Mucosa of descending colon (tissue), 3 donors: ENCODE measurements around the gene LDLRAD4. TPM values are rescaled to one million over a fixed set of nuclear protein-coding genes. Genes with fewer than 3 reads are reported as not detected.
A peak's percentile ranks its signal among the peaks of the same experiment; 100 is the strongest.

Experiments
- ATAC-seq: fragments of 200-7000 bp; cut with Tn5 transposase; one replicate; pipeline ENCODE4 v1.9.1; 2020; ENCODE audit warnings: mild to moderate bottlenecking, moderate library complexity
- DNase-seq, 3 donors: peaks; one replicate each; pipeline ENCODE4 v3.0.0-alpha.2; 2020
- H3K36me3 ChIP-seq: fragments of 200-600 bp; one replicate; pipeline ENCODE4 v1.8.0; 2021; ENCODE audit warnings: low read depth, mild to moderate bottlenecking
- H3K4me1 ChIP-seq: fragments of 200-600 bp; one replicate; pipeline ENCODE4 v1.8.0; 2021; ENCODE audit warnings: low read depth, mild to moderate bottlenecking
- H3K4me3 ChIP-seq: fragments of 200-600 bp; one replicate; pipeline ENCODE4 v1.8.0; 2021; ENCODE audit warnings: mild to moderate bottlenecking
- H3K9me3 ChIP-seq: fragments of 200-600 bp; one replicate; pipeline ENCODE4 v1.8.0; 2021; ENCODE audit warnings: mild to moderate bottlenecking
- intact Hi-C, 2 donors: fragments of 100-400 bp; cut with DNase I in 1 of 2; cut with micrococcal nuclease in 1 of 2; formaldehyde crosslinking; loops; one replicate each; pipeline versions ENCODE4 v1.11.0 to v1.11.1; 2022; cut with DNase I, micrococcal nuclease
- total RNA-seq, 3 donors: library from RNA; stranded (reverse); fragmentation: NEBNext Ultra II Directional in 2 of 3; extraction: Animal tissue kit (Norgen Biotek cat#: 25700) in 2 of 3; gene quantifications; one replicate each; pipeline versions ENCODE4 v1.2.1 to v1.2.4, GENCODE V29; 2021 to 2023
- TF ChIP-seq, protein P1 (sequence below): fragments of 200-600 bp; IDR thresholded peaks from one replicate; pipeline ENCODE4 v1.8.0; 2022; ENCODE audit warnings: antibody characterized with exemption, mild to moderate bottlenecking
- donor health status: DM: no; HTN: no; CAD: no; lungs with moderate emphysema.
- donor health status: DM: no; HTN: no; CAD: no.
- donor health status: DM: no; HTN: yes; CAD: no.

The LDLRAD4 gene
- total RNA-seq, 3 donors from 2014 or later, result 36.8 to 41.0 (median 37.4) TPM

- peak; percentile 32 for ATAC-seq
- no peak overlapping the region for H3K4me3 ChIP-seq
- no peaks in the 10 kb centered on the region for H3K4me1 ChIP-seq
- no peaks in the 10 kb centered on the region for H3K36me3 ChIP-seq
- no peaks in the 10 kb centered on the region for H3K9me3 ChIP-seq
- TF ChIP-seq, protein P1, sequence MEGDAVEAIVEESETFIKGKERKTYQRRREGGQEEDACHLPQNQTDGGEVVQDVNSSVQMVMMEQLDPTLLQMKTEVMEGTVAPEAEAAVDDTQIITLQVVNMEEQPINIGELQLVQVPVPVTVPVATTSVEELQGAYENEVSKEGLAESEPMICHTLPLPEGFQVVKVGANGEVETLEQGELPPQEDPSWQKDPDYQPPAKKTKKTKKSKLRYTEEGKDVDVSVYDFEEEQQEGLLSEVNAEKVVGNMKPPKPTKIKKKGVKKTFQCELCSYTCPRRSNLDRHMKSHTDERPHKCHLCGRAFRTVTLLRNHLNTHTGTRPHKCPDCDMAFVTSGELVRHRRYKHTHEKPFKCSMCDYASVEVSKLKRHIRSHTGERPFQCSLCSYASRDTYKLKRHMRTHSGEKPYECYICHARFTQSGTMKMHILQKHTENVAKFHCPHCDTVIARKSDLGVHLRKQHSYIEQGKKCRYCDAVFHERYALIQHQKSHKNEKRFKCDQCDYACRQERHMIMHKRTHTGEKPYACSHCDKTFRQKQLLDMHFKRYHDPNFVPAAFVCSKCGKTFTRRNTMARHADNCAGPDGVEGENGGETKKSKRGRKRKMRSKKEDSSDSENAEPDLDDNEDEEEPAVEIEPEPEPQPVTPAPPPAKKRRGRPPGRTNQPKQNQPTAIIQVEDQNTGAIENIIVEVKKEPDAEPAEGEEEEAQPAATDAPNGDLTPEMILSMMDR, result no peak
- no peak for DNase-seq
- intact Hi-C loops, result no loop called here
Measured at GRCh38 chr18:13437034-13437433, 218.5 kb downstream of the LDLRAD4 start.

GRCh38 chr18:13437796-13438506 lies 219.4 kb downstream of the LDLRAD4 start:
- TF ChIP-seq, protein P1, result no peak
- Histone ChIP-seq H3K9me3 (no peaks in the 10 kb centered on the region), H3K36me3 (no peaks in the 10 kb centered on the region), H3K4me1 (no peaks in the 10 kb centered on the region), H3K4me3 (no peak overlapping the region)
- intact Hi-C loops, result no loop called here
- no peak for DNase-seq
- ATAC-seq, result peak; percentile 60

GRCh38 chr18:13438507-13439056 lies 220.0 kb downstream of the LDLRAD4 start:
- Histone ChIP-seq H3K4me3 (no peak overlapping the region), H3K9me3 (no peaks in the 10 kb centered on the region), H3K4me1 (no peaks in the 10 kb centered on the region), H3K36me3 (no peaks in the 10 kb centered on the region)
- ATAC-seq (no peak), DNase-seq (no peak)
- intact Hi-C loops, result no loop called here
- TF ChIP-seq, protein P1, result no peak

- intact Hi-C loops, result no loop called here
- no peak for ATAC-seq
- TF ChIP-seq, protein P1, result no peak
- H3K9me3 ChIP-seq, result no peaks in the 10 kb centered on the region
- no peaks in the 10 kb centered on the region for H3K4me1 ChIP-seq
- no peaks in the 10 kb centered on the region for H3K36me3 ChIP-seq
- no peak overlapping the region for H3K4me3 ChIP-seq
- DNase-seq, result no peak
Measured at GRCh38 chr18:13439461-13439860, 220.9 kb downstream of the LDLRAD4 start.

- Histone ChIP-seq H3K4me3 (no peak overlapping the region), H3K36me3 (no peaks in the 10 kb centered on the region), H3K9me3 (no peaks in the 10 kb centered on the region), H3K4me1 (no peaks in the 10 kb centered on the region)
- no peak for DNase-seq
- ATAC-seq, result no peak
- intact Hi-C loops, result no loop called here
- TF ChIP-seq, protein P1, result no peak
Measured at GRCh38 chr18:13440277-13441248, 222.0 kb downstream of the LDLRAD4 start.
